Common myeloid progenitor, CD34-positive (primary cell): ENCODE data around the gene GGA2.

ENCODE experiments used
- CTCF ChIA-PET: fragments of 350-600 bp; sonication (Branson Sonifier 250); formaldehyde crosslinking; loops from one replicate; lab custom pipeline; 2021; ENCODE audit warnings: antibody characterized with exemption; lab: Charles Lee
- POLR2A ChIA-PET: fragments of 350-600 bp; sonication (Branson Sonifier 250); formaldehyde crosslinking; loops from one replicate; lab custom pipeline; 2021; ENCODE audit warnings: antibody characterized with exemption; lab: Charles Lee
- DNase-seq, 3 donors: peaks; one replicate each; pipeline versions ENCODE4 v3.0.0 to v3.0.0-alpha.2; 2013
- H3K27ac ChIP-seq, 2 experiments: 1 replicate in 1 of 2; 2 replicates in 1 of 2; pipeline ENCODE4 v1.7.0; 2013; ENCODE audit warnings: inconsistent platforms in 2 of 2, low read length in 2 of 2, mild to moderate bottlenecking in 2 of 2, low read depth in 1 of 2, moderate library complexity in 1 of 2; ENCODE audit not compliant: severe bottlenecking in 2 of 2, insufficient read depth in 1 of 2, poor library complexity in 1 of 2
- H3K27me3 ChIP-seq, 5 experiments: replicated peaks in 2 of 5; 1 replicate in 3 of 5; 2 replicates in 2 of 5; pipeline versions ENCODE4 v1.6.1 to v1.7.0; 2013; ENCODE audit warnings: low read length in 4 of 5, mild to moderate bottlenecking in 2 of 5, moderate library complexity in 2 of 5, inconsistent platforms in 1 of 5; ENCODE audit not compliant: insufficient read depth in 5 of 5, control insufficient read depth in 4 of 5
- H3K36me3 ChIP-seq, 4 experiments: 1 replicate in 2 of 4; 2 replicates in 2 of 4; pipeline versions ENCODE4 v1.6.1 to v1.7.0; 2013; ENCODE audit warnings: low read length in 3 of 4, control low read depth in 1 of 4, mild to moderate bottlenecking in 1 of 4; ENCODE audit not compliant: control insufficient read depth in 4 of 4, insufficient read depth in 4 of 4
- H3K4me1 ChIP-seq, 4 experiments: 1 replicate in 3 of 4; 2 replicates in 1 of 4; pipeline versions ENCODE4 v1.6.1 to v1.7.1; 2013; ENCODE audit warnings: low read length in 3 of 4, mild to moderate bottlenecking in 3 of 4, control low read depth in 1 of 4, inconsistent platforms in 1 of 4, moderate library complexity in 1 of 4; ENCODE audit not compliant: control insufficient read depth in 4 of 4, insufficient read depth in 4 of 4; ENCODE audit errors: control extremely low read depth in 1 of 4
- H3K4me3 ChIP-seq, 7 experiments: 1 replicate in 4 of 7; 2 replicates in 3 of 7; pipeline versions ENCODE4 v1.5.1 to v1.7.0; 2013; ENCODE audit warnings: mild to moderate bottlenecking in 7 of 7, low read length in 6 of 7, moderate library complexity in 6 of 7, inconsistent platforms in 2 of 7, low read depth in 2 of 7, control low read depth in 1 of 7; ENCODE audit not compliant: insufficient read depth in 4 of 7, control insufficient read depth in 1 of 7; ENCODE audit errors: extremely low read depth in 1 of 7
- H3K9me3 ChIP-seq, 5 experiments: 1 replicate in 4 of 5; 2 replicates in 1 of 5; pipeline versions ENCODE4 v1.6.1 to v1.7.1; 2013; ENCODE audit warnings: low read length in 4 of 5, mild to moderate bottlenecking in 2 of 5, inconsistent platforms in 1 of 5, low read depth in 1 of 5, moderate library complexity in 1 of 5; ENCODE audit not compliant: control insufficient read depth in 4 of 5, insufficient read depth in 2 of 5; ENCODE audit errors: control extremely low read depth in 1 of 5
- WGBS: methylation state at CpG from one replicate; pipeline ENCODE4 v1.1.5; 2013; ENCODE audit not compliant: insufficient coverage; 5-methylcytosine and 5-hydroxymethylcytosine counted together

The GGA2 gene

GRCh38 chr16:23504453-23505179 is 5.7 kb downstream of the GGA2 start:
- peaks cover 10 to 40% (median 13%) of the 10 kb centered on the region in 4 experiments for H3K4me1 ChIP-seq

GRCh38 chr16:23504076-23504452 is 6.2 kb downstream of the GGA2 start:
- CTCF ChIA-PET = no interaction called here
- peaks cover 4 to 36% (median 8%) of the 10 kb centered on the region in 4 experiments for H3K4me1 ChIP-seq

More at GRCh38 chr16:23504453-23505179, 5.7 kb downstream of the GGA2 start:
- H3K36me3 ChIP-seq = peaks cover 0 to 44% (median 0%) of the 10 kb centered on the region in 4 experiments
- H3K27me3 ChIP-seq = no peaks in the 10 kb centered on the region
- POLR2A ChIA-PET = no interaction called here
- no peak overlapping the region for H3K27ac ChIP-seq
- H3K9me3 ChIP-seq = no peaks in the 10 kb centered on the region
- CTCF ChIA-PET = no interaction called here
- no peak for DNase-seq
- WGBS = 90% methylated on average over 12 of the region's 13 CpGs
- H3K4me3 ChIP-seq = no peak overlapping the region

GRCh38 chr16:23502466-23502865 is 7.8 kb downstream of the GGA2 start:
- CTCF ChIA-PET = no interaction called here
- POLR2A ChIA-PET = no interaction called here
- no peak for DNase-seq
- Histone ChIP-seq H3K9me3 (no peaks in the 10 kb centered on the region), H3K27ac (no peak overlapping the region), H3K4me3 (no peak overlapping the region), H3K36me3 (peaks cover 0 to 47% (median 0%) of the 10 kb centered on the region in 4 experiments), H3K27me3 (no peaks in the 10 kb centered on the region), H3K4me1 (peaks cover 0 to 28% (median 2%) of the 10 kb centered on the region in 4 experiments)
- WGBS = 51% methylated on average over 2 of the region's 2 CpGs

More at GRCh38 chr16:23504076-23504452, 6.2 kb downstream of the GGA2 start:
- Histone ChIP-seq H3K36me3 (peaks cover 0 to 44% (median 0%) of the 10 kb centered on the region in 4 experiments), H3K27ac (no peak overlapping the region), H3K9me3 (no peaks in the 10 kb centered on the region), H3K4me3 (no peak overlapping the region), H3K27me3 (no peaks in the 10 kb centered on the region)
- 93% methylated on average over 3 of the region's 5 CpGs for WGBS
- POLR2A ChIA-PET = no interaction called here
- DNase-seq = no peak

- peaks cover 0 to 46% (median 0%) of the 10 kb centered on the region in 4 experiments for H3K36me3 ChIP-seq
- no peaks in the 10 kb centered on the region for H3K27me3 ChIP-seq
- H3K27ac ChIP-seq = no peak overlapping the region
- no peak for DNase-seq
- 100% methylated on average over 5 of the region's 5 CpGs for WGBS
- CTCF ChIA-PET = no interaction called here
- H3K9me3 ChIP-seq = no peaks in the 10 kb centered on the region
- H3K4me3 ChIP-seq = no peak overlapping the region
- H3K4me1 ChIP-seq = peaks cover 0 to 35% (median 7%) of the 10 kb centered on the region in 4 experiments
- POLR2A ChIA-PET = no interaction called here
Observed at GRCh38 chr16:23501291-23501690, 9.0 kb downstream of the GGA2 start.

GRCh38 chr16:23500862-23501225 is 9.4 kb downstream of the GGA2 start:
- Histone ChIP-seq H3K27ac (no peak overlapping the region), H3K4me1 (peaks cover 0 to 35% (median 7%) of the 10 kb centered on the region in 4 experiments), H3K4me3 (no peak overlapping the region), H3K27me3 (no peaks in the 10 kb centered on the region), H3K9me3 (no peaks in the 10 kb centered on the region), H3K36me3 (peaks cover 0 to 45% (median 0%) of the 10 kb centered on the region in 4 experiments)
- no peak for DNase-seq
- POLR2A ChIA-PET = no interaction called here
- 67% methylated on average over 3 of the region's 4 CpGs for WGBS
- CTCF ChIA-PET = no interaction called here

- no peaks in the 10 kb centered on the region for H3K27me3 ChIP-seq
- H3K4me3 ChIP-seq = no peak overlapping the region
- WGBS = 93% methylated on average over 20 of the region's 20 CpGs
- H3K4me1 ChIP-seq = peaks cover 0 to 34% (median 8%) of the 10 kb centered on the region in 4 experiments
- POLR2A ChIA-PET = no interaction called here
- H3K27ac ChIP-seq = no peak overlapping the region
- H3K9me3 ChIP-seq = no peaks in the 10 kb centered on the region
- DNase-seq = no peak
- CTCF ChIA-PET = no interaction called here
- peaks cover 0 to 50% (median under 1%) of the 10 kb centered on the region in 4 experiments for H3K36me3 ChIP-seq
Observed at GRCh38 chr16:23500212-23500861, 10.0 kb downstream of the GGA2 start.

GRCh38 chr16:23499801-23500200 is 10.5 kb downstream of the GGA2 start:
- 97% methylated on average over 7 of the region's 7 CpGs for WGBS
- no peaks in the 10 kb centered on the region for H3K9me3 ChIP-seq
- no peak overlapping the region for H3K4me3 ChIP-seq
- peaks cover 0 to 29% (median 8%) of the 10 kb centered on the region in 4 experiments for H3K4me1 ChIP-seq
- ChIA-PET POLR2A (no interaction called here), CTCF (no interaction called here)
- DNase-seq = no peak
- H3K27me3 ChIP-seq = no peaks in the 10 kb centered on the region
- no peak overlapping the region for H3K27ac ChIP-seq
- H3K36me3 ChIP-seq = peaks cover 0 to 48% (median 3%) of the 10 kb centered on the region in 4 experiments
